T-helper 9 cell (primary cell): ENCODE measurements around the gene PTPRE.

ENCODE experiments used
- DNase-seq: peaks from one replicate; pipeline ENCODE4 v3.0.0-alpha.2; 2020

The PTPRE gene

GRCh38 chr10:127959428-127959827 lies 52.5 kb downstream of the PTPRE start:
- no peak for DNase-seq

GRCh38 chr10:127961071-127961470 lies 54.2 kb downstream of the PTPRE start:
- DNase-seq = no peak

GRCh38 chr10:127962205-127962604 lies 55.3 kb downstream of the PTPRE start:
- no peak for DNase-seq

- no peak for DNase-seq
Measured at GRCh38 chr10:127963136-127963535, 56.2 kb downstream of the PTPRE start.

- no peak for DNase-seq
Measured at GRCh38 chr10:127964621-127965020, 57.7 kb downstream of the PTPRE start.

- DNase-seq = no peak
Measured at GRCh38 chr10:127966875-127967274, 60.0 kb downstream of the PTPRE start.

- no peak for DNase-seq
Measured at GRCh38 chr10:127968027-127968441, 61.1 kb downstream of the PTPRE start.

GRCh38 chr10:127968659-127969058 lies 61.8 kb downstream of the PTPRE start:
- DNase-seq = no peak

- DNase-seq = no peak
Measured at GRCh38 chr10:127971101-127971946, 64.4 kb downstream of the PTPRE start.

- no peak for DNase-seq
Measured at GRCh38 chr10:127971963-127972615, 65.2 kb downstream of the PTPRE start.

- no peak for DNase-seq
Measured at GRCh38 chr10:127972751-127973357, 66.0 kb downstream of the PTPRE start.

GRCh38 chr10:127973791-127974311 lies 66.9 kb downstream of the PTPRE start:
- no peak for DNase-seq

- DNase-seq = no peak
Measured at GRCh38 chr10:127974911-127975310, 68.0 kb downstream of the PTPRE start.

GRCh38 chr10:127976286-127976685 lies 69.4 kb downstream of the PTPRE start:
- DNase-seq = no peak

- no peak for DNase-seq
Measured at GRCh38 chr10:127976701-127977356, 69.9 kb downstream of the PTPRE start.

GRCh38 chr10:127977357-127978009 lies 70.6 kb downstream of the PTPRE start:
- no peak for DNase-seq

- no peak for DNase-seq
Measured at GRCh38 chr10:127978481-127978880, 71.6 kb downstream of the PTPRE start.

- no peak for DNase-seq
Measured at GRCh38 chr10:127979045-127979444, 72.1 kb downstream of the PTPRE start.

- DNase-seq = no peak
Measured at GRCh38 chr10:127979566-127979965, 72.7 kb downstream of the PTPRE start.

GRCh38 chr10:127980898-127981297 lies 74.0 kb downstream of the PTPRE start:
- no peak for DNase-seq

- no peak for DNase-seq
Measured at GRCh38 chr10:127982601-127983000, 75.7 kb downstream of the PTPRE start.

GRCh38 chr10:127983344-127984100 lies 76.6 kb downstream of the PTPRE start:
- no peak for DNase-seq
